HG03097 (cell line): ENCODE measurements around the gene CAMK2B.

Experiments used
- ATAC-seq: cut with Tn5 transposase; IDR thresholded peaks from one replicate; pipeline ENCODE4 v1.9.1; 2021; ENCODE audit not compliant: unreplicated experiment, low FRiP score

The CAMK2B gene

GRCh38 chr7:44288811-44289340, 36.5 kb downstream of the CAMK2B start:
- ATAC-seq = no peak

GRCh38 chr7:44288381-44288685, 37.1 kb downstream of the CAMK2B start:
- ATAC-seq = no peak

GRCh38 chr7:44287488-44288380, 37.7 kb downstream of the CAMK2B start:
- no peak for ATAC-seq

- no peak for ATAC-seq
Observed at GRCh38 chr7:44286618-44287487, 38.5 kb downstream of the CAMK2B start.

DNA sequence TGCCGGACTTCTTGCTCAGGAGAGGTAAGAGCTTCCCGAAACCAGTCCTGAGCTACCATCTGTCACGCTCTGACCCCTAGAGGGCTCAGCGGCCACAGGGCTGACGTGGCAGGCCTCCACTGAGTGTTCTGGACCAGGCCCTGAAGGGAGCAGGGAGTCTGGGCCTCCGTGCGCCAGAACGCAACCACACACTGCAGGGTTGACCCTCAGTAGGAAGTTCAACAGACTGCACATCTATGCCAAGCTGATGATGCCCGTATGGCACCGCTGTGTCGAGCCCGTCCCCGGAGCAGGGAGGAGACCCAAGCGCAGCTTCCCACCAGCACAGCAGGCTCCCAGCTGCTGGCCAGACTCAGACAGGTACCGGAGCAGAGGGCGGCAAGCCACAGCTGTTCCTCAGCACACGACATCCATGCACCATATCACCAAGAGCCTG, 39.2 kb downstream of the CAMK2B start:
- ATAC-seq = no peak

DNA sequence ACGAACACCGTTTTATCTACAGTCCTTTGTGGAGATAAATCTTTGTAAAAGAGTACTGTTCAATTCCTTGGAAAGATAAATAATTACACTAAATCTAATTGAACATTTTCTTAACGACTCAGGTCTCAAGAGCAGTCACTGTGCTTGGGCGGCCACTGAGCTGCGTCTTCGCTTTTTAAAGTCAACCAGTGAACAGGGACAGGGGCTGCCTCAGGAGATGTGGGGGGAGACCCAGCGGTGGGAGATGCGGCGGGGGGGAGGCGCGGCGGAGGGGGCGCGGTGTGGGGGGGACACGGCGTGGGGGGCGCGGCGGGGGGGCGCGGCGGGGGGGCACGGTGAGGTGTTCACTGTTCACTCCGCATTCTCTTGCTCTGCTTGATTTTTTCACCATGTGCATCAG, 39.8 kb downstream of the CAMK2B start:
- ATAC-seq = no peak

DNA sequence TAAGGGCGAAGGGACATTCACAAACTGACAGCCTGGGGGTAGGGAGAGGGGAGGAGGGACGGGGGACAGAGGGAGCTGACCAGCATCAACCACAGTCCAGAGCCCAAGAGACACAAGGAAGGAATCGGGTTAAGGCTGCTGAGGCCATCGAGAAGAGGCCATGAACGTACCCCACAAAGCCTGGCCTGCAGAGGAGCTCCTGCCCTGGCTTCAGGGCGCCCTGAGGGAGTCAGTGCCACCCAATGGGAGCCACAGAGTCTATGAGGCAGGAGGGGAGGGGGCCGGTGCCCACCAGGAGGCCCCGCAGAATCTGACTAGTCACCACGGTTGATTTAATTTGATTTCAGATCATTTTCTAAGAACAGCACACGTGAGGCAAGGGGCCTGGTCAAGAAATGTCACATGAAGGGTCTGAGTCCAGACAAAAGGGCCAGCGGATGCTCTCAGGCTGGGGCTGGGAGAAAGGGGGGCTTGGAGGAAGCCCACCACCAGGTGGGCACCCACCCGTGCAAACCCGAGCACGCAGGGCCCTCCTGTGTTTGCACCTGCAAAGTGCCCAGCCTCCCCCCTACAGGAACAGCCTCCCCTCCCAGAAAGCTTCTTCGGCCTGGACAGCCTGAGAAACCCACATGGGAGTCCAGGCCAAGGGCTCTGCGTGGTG, 40.4 kb downstream of the CAMK2B start:
- ATAC-seq = no peak

DNA sequence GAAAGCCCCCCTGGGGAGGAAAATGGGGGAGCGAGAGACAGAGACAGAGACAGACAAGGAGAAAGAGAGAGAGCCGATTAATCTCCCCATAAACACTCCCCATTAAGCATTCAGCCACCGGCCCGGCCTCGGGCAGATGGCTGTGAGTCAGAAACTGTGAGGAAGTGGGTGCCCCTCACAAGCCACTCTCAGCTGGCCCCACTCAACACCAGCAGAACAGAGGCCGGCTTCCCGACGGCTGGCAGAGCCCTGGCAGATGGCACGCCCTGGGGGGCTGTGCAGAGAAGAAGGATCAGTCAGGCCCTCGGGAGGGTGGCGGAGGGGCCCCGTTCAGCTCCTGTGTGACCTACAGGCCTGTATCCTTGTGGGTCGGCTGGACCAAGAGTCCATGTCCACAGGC, 41.2 kb downstream of the CAMK2B start:
- ATAC-seq = no peak

DNA sequence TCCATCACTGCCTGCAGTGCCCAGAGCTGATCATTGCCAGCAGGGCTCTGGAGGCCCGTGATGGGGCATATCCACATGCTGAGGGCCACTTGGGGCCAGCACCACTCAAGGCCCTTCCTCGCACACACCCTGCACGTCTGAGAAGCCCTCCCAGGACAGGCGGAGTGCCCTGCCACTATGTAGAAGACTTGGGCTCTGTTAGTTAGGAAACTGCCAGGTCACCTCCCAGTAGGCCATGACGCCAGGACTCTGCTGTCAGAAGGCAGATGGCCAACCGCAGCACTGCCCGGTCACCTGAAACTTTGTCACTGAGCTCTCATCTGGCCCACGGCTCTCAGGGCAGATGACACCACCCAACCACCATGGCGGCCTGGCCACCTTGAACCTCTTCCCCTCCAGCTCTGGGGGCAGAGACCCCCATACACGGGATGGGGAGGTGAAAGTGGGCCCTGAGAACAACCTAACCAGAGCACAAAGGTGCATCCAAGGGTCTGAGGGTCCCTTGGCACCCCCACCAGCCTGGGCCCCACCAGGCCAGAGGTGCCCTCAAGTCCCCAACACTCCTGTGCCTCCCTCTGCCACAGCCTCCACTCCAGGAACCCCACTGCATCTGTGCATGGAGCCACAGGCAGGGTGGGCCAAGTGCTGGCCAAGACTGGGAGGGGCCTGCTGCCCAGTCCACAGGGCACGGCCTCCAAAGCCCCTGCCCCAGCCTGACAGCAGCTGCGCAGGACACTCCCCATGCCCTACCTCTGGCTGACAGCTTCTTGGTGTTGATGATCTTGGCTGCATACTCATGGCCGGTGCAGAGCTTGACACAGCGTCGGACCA, 41.8 kb downstream of the CAMK2B start:
- no peak for ATAC-seq

DNA sequence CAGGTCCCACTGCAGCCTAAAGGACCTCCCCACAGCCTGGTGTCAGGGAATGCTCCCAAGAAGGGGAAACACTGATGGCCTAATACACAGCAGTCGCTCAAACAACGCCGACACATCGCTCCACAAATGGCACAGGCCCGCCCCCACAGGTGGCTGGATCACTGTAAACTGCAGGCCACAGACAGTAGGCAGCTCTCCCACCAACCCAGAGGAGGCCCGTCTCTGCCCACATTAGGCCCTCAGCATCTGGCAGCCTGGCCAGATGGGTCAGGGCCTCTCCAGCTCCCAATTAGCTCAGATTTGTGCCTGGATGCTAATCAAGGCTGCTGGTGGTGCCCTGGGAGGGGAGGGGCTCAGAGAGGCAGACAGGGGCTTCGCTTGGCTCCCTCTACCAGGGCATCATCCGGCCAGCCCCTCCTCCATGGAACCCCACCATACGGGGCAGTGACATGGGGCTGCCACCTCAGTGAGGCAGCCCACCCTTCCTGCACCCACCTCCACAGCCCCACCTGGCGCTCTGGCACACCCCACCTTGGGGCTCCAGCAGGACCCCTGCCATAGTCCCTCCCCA, 42.7 kb downstream of the CAMK2B start:
- ATAC-seq = no peak

GRCh38 chr7:44281811-44282600, 43.4 kb downstream of the CAMK2B start:
- no peak for ATAC-seq

DNA sequence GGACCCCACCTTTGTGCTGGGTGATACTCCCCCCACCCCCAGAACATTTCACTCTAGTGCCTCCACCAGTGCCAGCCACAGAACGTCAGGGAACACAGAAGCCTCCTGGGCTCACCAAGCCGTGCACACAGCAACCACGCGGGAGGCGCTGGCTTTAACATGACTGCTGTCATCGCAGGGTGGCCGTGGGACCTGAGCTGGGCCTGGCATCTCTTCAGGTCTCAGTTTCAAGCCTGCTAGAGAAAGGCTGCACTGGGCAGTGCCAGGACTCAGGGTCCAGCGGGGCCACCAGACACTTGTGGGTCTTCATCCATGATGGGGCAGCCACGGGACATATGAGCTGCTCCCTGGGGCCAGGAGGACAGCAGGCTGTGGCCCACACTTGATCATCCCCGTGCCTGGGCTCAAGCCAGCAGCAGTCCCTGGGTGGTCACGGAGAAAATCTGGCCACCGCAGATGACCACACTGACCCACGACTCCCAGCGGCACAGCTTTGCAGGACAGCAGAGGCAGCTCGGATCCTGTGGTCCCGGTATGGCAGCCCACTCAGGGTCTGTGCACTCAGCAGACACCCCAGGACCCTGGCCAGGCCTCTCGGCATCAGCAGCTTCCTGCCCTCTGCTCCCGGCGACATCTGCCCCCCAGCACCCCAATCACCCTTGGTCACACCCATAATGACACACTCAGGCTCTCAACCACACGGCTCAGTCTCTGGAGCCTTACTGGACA, 44.2 kb downstream of the CAMK2B start:
- no peak for ATAC-seq

GRCh38 chr7:44280636-44280992, 44.8 kb downstream of the CAMK2B start:
- ATAC-seq = no peak

DNA sequence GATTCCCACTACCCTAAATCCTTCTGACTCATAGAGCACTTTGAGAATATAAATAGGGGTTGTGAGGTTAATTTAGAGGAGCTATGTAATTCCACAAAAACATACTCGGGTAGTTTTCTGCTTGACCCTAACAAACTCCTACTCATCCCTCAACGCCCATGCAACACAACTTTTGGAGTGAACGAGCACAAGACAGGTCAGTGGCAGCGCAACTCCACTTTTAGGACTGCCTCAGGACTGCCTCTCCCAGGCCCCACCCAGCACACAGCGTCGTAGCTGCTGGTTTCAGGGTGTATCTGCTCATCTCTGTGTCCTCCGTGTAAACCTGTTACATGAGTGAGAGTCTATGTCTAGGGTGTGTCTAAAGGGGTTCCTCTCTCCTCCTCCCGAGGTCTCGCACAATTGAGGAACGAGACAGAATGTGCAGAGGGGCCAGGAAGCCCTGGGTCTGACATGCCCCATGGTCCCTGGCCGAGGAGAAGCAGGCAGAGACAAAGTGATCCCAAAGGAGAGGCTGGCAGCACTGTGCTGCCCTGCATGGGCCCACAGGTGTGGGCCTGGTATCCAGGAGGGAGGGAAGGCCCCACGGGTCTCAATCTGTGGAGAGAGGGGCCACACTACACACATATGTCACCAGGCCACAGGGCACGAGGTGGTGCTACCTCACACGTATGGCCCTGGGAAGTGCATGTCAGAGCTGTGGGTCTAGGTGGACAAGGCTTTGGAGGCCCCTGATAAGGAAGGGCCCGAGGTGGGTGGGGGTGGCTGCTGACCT, 45.5 kb downstream of the CAMK2B start:
- ATAC-seq = no peak

DNA sequence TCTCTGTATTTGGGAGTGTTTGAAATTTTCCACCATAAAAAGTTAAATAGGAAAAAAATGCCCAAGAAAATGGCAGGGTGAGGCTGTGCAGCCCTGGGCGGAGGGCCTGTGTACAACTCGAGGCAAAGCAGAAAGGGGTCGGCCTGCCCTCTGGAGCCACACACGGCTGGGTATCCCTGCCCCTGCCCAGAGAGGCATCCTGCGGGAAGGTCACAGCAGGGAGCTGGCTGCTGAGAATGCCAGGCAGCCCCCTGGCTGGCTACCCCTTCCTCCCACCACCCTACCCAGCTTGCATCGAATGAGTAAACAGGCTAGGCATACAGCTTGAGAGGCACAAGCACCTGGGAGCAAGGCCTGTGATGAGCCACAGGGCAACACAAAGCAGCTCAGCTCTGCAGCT, 46.1 kb downstream of the CAMK2B start:
- ATAC-seq = no peak

DNA sequence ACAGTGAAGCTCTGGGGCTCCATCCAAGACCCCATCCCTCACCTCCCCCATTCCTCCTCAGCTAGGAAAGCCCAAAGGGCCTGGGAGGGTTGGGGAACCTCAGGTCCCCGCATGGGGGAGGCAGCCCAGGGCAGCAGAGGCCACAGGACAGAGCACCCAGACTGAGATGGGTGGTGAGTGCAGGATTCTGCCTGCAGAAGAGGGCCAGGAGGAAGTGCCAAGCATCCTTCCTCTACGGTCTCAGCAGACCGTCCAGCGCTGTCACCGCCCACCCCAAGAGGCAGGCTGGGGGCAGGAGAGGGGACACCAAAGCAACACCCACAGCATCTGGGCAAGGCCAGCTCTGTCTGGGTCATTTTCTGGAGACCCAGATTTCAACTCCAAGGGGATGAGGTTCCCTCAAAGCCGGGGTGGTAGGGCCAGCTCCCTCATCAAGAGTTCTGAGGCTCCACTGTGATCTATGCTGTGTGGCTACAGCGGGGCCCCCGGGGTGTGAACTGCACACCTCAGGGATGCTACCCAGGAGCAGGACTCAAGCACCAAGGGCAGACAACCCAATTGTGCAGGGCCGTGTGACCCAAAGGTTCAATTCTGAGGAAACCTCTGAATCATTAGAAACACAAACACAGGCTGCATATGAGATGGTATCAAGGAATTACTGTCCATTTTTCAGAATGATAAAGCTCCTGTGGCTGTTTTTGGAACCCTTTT, 46.8 kb downstream of the CAMK2B start:
- ATAC-seq = no peak

DNA sequence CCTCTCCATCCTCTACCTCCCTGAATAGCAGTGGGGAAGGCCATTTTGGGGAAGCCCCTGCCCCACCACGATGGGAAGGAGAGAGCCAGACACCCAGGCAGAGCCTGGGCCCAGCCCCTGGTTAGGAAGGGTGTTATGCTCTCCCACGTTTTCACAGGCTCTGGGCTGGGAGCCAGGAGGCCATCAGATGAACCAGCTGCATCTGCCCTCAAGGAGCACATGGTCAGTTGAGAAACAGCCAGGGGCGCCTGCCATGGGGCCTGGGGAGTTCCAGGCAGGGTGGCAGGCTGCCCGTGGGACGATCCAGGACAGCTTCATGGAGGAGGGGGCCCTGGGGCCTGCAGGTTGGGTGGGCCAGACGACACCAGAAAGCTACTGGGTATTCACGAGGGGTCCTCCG, 47.5 kb downstream of the CAMK2B start:
- ATAC-seq = no peak
